Keratinocyte (primary cell): ENCODE measurements around the gene EGFLAM.

ENCODE experiments used
- CTCF ChIP-seq, 3 experiments: IDR thresholded peaks in 1 of 3; conservative IDR thresholded peaks in 1 of 3; optimal IDR thresholded peaks in 1 of 3; 2 replicates in 2 of 3; 3 replicates in 1 of 3; pipeline versions ENCODE3 to v1.5.1; 2011; ENCODE audit warnings: low read length in 3 of 3, mild to moderate bottlenecking in 3 of 3, moderate library complexity in 2 of 3, control low read depth in 1 of 3, inconsistent platforms in 1 of 3; ENCODE audit not compliant: insufficient read depth in 2 of 3; ENCODE audit errors: extremely low read depth in 1 of 3
- EZH2 ChIP-seq: IDR thresholded peaks from one replicate; pipeline ENCODE4 v1.6.1; 2012; ENCODE audit warnings: inconsistent platforms, mild to moderate bottlenecking, low read length, moderate library complexity

- TF ChIP-seq CTCF (optimal IDR thresholded peaks at IDR 0.05 in 1 of 3, IDR thresholded peaks at IDR 0.05 in 1 of 3, conservative IDR thresholded peaks at IDR 0.05 in 1 of 3; ENCODE audit: extremely low read depth in 1 of 3, insufficient read depth in 2 of 3, low read length in 3 of 3) (no peak), EZH2 (no peak)
Observed at GRCh38 chr5:38433160-38433861, 175.0 kb downstream of the EGFLAM start.
